HUES64 (cell line): ENCODE measurements around the gene GPR153.

Experiments used
- H3K27ac ChIP-seq: 2 replicates; pipeline ENCODE4 v1.7.0; 2013; ENCODE audit warnings: low read depth, low read length, inconsistent platforms
- H3K27me3 ChIP-seq: 2 replicates; pipeline ENCODE4 v1.6.1; 2013; ENCODE audit warnings: mild to moderate bottlenecking, low read length; ENCODE audit not compliant: insufficient read depth
- H3K36me3 ChIP-seq: 2 replicates; pipeline ENCODE4 v1.6.1; 2013; ENCODE audit warnings: mild to moderate bottlenecking, low read length; ENCODE audit not compliant: insufficient read depth
- H3K4me1 ChIP-seq: 2 replicates; pipeline ENCODE4 v1.6.1; 2013; ENCODE audit warnings: mild to moderate bottlenecking, low read length, moderate library complexity; ENCODE audit not compliant: insufficient read depth
- H3K4me3 ChIP-seq: 2 replicates; pipeline ENCODE4 v1.5.1; 2013; ENCODE audit warnings: mild to moderate bottlenecking, low read length, moderate library complexity
- H3K9ac ChIP-seq: 2 replicates; pipeline ENCODE4 v1.6.1; 2013; ENCODE audit warnings: mild to moderate bottlenecking, low read depth, low read length
- H3K9me3 ChIP-seq: 2 replicates; pipeline ENCODE4 v1.6.1; 2013; ENCODE audit warnings: low read depth, low read length; ENCODE audit not compliant: insufficient read depth
- WGBS: fragments of 150-250, 120-280 bp; methylation state at CpG from one replicate; pipeline ENCODE4 v1.1.7; 2013; ENCODE audit warnings: missing lambda C conversion rate; 5-methylcytosine and 5-hydroxymethylcytosine counted together

Gene GPR153

GRCh38 chr1:6286266-6286665, 25.4 kb upstream of the GPR153 start:
- no peaks in the 10 kb centered on the region for H3K27me3 ChIP-seq
- no peak overlapping the region for H3K4me3 ChIP-seq
- no peak overlapping the region for H3K27ac ChIP-seq
- no peak overlapping the region for H3K9ac ChIP-seq
- no peaks in the 10 kb centered on the region for H3K4me1 ChIP-seq
- WGBS: 94% methylated on average over 8 of the region's 8 CpGs
- H3K36me3 ChIP-seq: peaks cover 6% of the 10 kb centered on the region; the same call in 1 of the 2 replicates
- H3K9me3 ChIP-seq: no peaks in the 10 kb centered on the region

- 96% methylated on average over 11 of the region's 11 CpGs for WGBS
- Histone ChIP-seq H3K9ac (no peak overlapping the region), H3K27ac (no peak overlapping the region), H3K4me1 (no peaks in the 10 kb centered on the region), H3K4me3 (no peak overlapping the region), H3K36me3 (peaks cover 3% of the 10 kb centered on the region; the same call in 1 of the 2 replicates), H3K27me3 (no peaks in the 10 kb centered on the region), H3K9me3 (no peaks in the 10 kb centered on the region)
These were observed 24.4 kb upstream of the GPR153 start for GRCh38 chr1:6285336-6285735.

GRCh38 chr1:6282577-6283270, 21.8 kb upstream of the GPR153 start:
- WGBS: 95% methylated on average over 17 of the region's 17 CpGs
- Histone ChIP-seq H3K27me3 (no peaks in the 10 kb centered on the region), H3K4me3 (no peak overlapping the region), H3K36me3 (peaks cover 3% of the 10 kb centered on the region; the same call in 1 of the 2 replicates), H3K27ac (no peak overlapping the region), H3K9ac (no peak overlapping the region), H3K4me1 (no peaks in the 10 kb centered on the region), H3K9me3 (no peaks in the 10 kb centered on the region)

- WGBS: 92% methylated on average over 19 of the region's 19 CpGs
- Histone ChIP-seq H3K4me3 (no peak overlapping the region), H3K4me1 (peaks cover under 1% of the 10 kb centered on the region; the same call in 1 of the 2 replicates), H3K36me3 (no peaks in the 10 kb centered on the region), H3K9me3 (no peaks in the 10 kb centered on the region), H3K9ac (no peak overlapping the region), H3K27ac (no peak overlapping the region), H3K27me3 (no peaks in the 10 kb centered on the region)
These were observed 20.9 kb upstream of the GPR153 start for GRCh38 chr1:6281511-6282402.

DNA sequence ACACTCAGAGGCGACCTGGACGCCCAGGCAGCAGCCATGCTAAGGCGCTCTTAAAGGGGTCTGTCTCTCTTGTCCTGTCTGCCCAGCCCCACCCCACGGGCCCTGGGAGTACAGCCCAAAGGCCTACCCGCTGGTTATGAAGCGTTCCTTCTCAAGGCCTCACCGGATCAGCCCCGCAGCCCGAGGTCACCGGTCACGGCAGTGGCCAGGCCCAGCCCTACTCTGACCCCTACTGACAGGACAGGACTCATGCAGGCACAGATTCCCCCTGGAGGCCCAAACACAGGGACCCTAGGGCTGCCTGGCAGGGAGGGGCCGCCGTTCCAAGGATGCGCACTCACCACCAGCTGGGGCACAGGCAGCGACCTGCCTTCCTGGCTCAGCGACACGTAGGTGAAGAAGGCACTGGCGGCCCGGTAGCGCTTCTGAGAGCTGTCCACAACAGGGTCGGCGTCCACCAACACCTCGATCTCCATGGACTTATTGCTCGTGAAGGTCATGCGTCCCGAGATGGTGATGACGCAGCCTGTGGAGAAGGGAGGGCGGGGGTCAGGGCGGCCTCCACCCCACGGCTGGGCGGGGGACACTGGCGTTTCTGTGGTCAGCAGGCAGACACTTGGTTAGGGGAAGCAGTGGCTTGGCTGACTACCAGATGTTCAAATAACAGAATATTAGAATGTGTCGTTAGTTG, 20.0 kb upstream of the GPR153 start:
- H3K36me3 ChIP-seq: no peaks in the 10 kb centered on the region
- no peak overlapping the region for H3K4me3 ChIP-seq
- H3K9ac ChIP-seq: no peak overlapping the region
- H3K27ac ChIP-seq: no peak overlapping the region
- WGBS: 86% methylated on average over 33 of the region's 33 CpGs
- H3K9me3 ChIP-seq: no peaks in the 10 kb centered on the region
- peaks cover 9% of the 10 kb centered on the region for H3K4me1 ChIP-seq
- H3K27me3 ChIP-seq: no peaks in the 10 kb centered on the region

- Histone ChIP-seq H3K36me3 (no peaks in the 10 kb centered on the region), H3K9me3 (no peaks in the 10 kb centered on the region), H3K4me3 (no peak overlapping the region), H3K4me1 (peaks cover 13% of the 10 kb centered on the region), H3K9ac (no peak overlapping the region; the same call in 1 of the 2 replicates), H3K27me3 (no peaks in the 10 kb centered on the region), H3K27ac (no peak overlapping the region; the same call in 1 of the 2 replicates)
- WGBS: 95% methylated on average over 31 of the region's 31 CpGs
These were observed 18.9 kb upstream of the GPR153 start for GRCh38 chr1:6279613-6280383.

GRCh38 chr1:6279066-6279465, 18.2 kb upstream of the GPR153 start:
- Histone ChIP-seq H3K4me1 (peaks cover 13% of the 10 kb centered on the region), H3K36me3 (no peaks in the 10 kb centered on the region)
- 92% methylated on average over 10 of the region's 10 CpGs for WGBS

DNA sequence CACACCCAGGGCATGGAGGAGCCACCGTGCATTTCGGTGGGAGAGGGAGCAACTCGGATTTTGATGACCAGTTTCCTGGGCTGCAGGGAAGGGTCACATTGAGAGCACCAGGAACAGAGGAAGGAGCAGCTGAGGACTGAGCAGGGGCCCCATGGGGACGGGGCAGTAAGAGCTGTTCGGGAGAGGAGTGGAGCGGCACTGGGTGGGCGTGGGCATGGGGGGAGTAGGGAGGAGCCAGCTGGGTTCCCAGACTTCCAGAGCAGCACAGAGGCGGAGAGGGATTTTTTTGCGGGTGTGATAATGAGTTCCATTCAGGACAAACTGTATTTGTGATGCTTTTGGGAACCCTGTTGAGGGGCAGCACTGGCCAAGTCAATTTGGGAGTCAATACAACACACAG, 17.4 kb upstream of the GPR153 start:
- WGBS: 84% methylated on average over 9 of the region's 9 CpGs
- peaks cover 21% of the 10 kb centered on the region for H3K4me1 ChIP-seq
- no peaks in the 10 kb centered on the region for H3K36me3 ChIP-seq
- no peak overlapping the region for H3K27ac ChIP-seq
- no peak overlapping the region for H3K9ac ChIP-seq
- H3K4me3 ChIP-seq: no peak overlapping the region
- no peaks in the 10 kb centered on the region for H3K27me3 ChIP-seq
- no peaks in the 10 kb centered on the region for H3K9me3 ChIP-seq

More at GRCh38 chr1:6279066-6279465, 18.2 kb upstream of the GPR153 start:
- Histone ChIP-seq H3K27me3 (no peaks in the 10 kb centered on the region), H3K9ac (no peak overlapping the region), H3K27ac (no peak overlapping the region), H3K9me3 (no peaks in the 10 kb centered on the region), H3K4me3 (no peak overlapping the region)

- Histone ChIP-seq H3K9me3 (no peaks in the 10 kb centered on the region), H3K36me3 (no peaks in the 10 kb centered on the region; the same call in 1 of the 2 replicates), H3K27ac (no peak overlapping the region), H3K27me3 (no peaks in the 10 kb centered on the region), H3K4me1 (peaks cover 25% of the 10 kb centered on the region), H3K9ac (no peak overlapping the region), H3K4me3 (no peak overlapping the region)
- 89% methylated on average over 20 of the region's 20 CpGs for WGBS
These were observed 16.1 kb upstream of the GPR153 start for GRCh38 chr1:6276811-6277555.
